HS-27A (cell line): Measurements from ENCODE around the gene PMM2.
"Not testable (repeated sequence)": the region's sequence is repeated elsewhere in the genome, so short reads cannot be mapped to it uniquely, and the experiment has no call there.

Experiments
- DNase-seq: peaks from one replicate; pipeline ENCODE4 v3.0.0-alpha.2; 2012; ENCODE audit warnings: low read depth, missing footprints

Gene PMM2

GRCh38 chr16:8818504-8819270 is 21.0 kb downstream of the PMM2 start:
- no peak for DNase-seq

- DNase-seq = no peak
Observed at GRCh38 chr16:8819411-8820034, 21.9 kb downstream of the PMM2 start.

- DNase-seq = no peak
Observed at GRCh38 chr16:8822403-8822802, 24.8 kb downstream of the PMM2 start.

GRCh38 chr16:8826278-8826879 is 28.7 kb downstream of the PMM2 start:
- DNase-seq = no peak

GRCh38 chr16:8828541-8829165 is 31.0 kb downstream of the PMM2 start:
- DNase-seq = no peak

- no peak for DNase-seq
Observed at GRCh38 chr16:8831450-8831849, 33.8 kb downstream of the PMM2 start.

GRCh38 chr16:8831871-8832716 is 34.5 kb downstream of the PMM2 start:
- no peak for DNase-seq

- DNase-seq = no peak
Observed at GRCh38 chr16:8832717-8833105, 35.1 kb downstream of the PMM2 start.

GRCh38 chr16:8836797-8837196 is 39.2 kb downstream of the PMM2 start:
- DNase-seq = not testable (repeated sequence)

GRCh38 chr16:8837594-8837993 is 40.0 kb downstream of the PMM2 start:
- DNase-seq = not testable (repeated sequence)

GRCh38 chr16:8842016-8842415 is 44.4 kb downstream of the PMM2 start:
- DNase-seq = not testable (repeated sequence)

- not testable (repeated sequence) for DNase-seq
Observed at GRCh38 chr16:8843296-8843695, 45.7 kb downstream of the PMM2 start.

- no peak for DNase-seq
Observed at GRCh38 chr16:8845699-8846298, 48.2 kb downstream of the PMM2 start.

GRCh38 chr16:8846401-8846932 is 48.8 kb downstream of the PMM2 start:
- DNase-seq = no peak

- DNase-seq = no peak
Observed at GRCh38 chr16:8847145-8847544, 49.5 kb downstream of the PMM2 start.

GRCh38 chr16:8847623-8848022 is 50.0 kb downstream of the PMM2 start:
- DNase-seq = no peak

GRCh38 chr16:8848231-8848938 is 50.7 kb downstream of the PMM2 start:
- no peak for DNase-seq

- no peak for DNase-seq
Observed at GRCh38 chr16:8848939-8849391, 51.3 kb downstream of the PMM2 start.

- DNase-seq = no peak
Observed at GRCh38 chr16:8849411-8850011, 51.9 kb downstream of the PMM2 start.

GRCh38 chr16:8850279-8850885 is 52.7 kb downstream of the PMM2 start:
- no peak for DNase-seq
